SKM-1 (cell line): ENCODE measurements around the gene FXYD6.

Source experiments
- DNase-seq: peaks from one replicate; lab custom pipeline; 2025; ENCODE audit not compliant: unreplicated experiment; lab: John Stamatoyannopoulos, UW

FXYD6 gene

DNA sequence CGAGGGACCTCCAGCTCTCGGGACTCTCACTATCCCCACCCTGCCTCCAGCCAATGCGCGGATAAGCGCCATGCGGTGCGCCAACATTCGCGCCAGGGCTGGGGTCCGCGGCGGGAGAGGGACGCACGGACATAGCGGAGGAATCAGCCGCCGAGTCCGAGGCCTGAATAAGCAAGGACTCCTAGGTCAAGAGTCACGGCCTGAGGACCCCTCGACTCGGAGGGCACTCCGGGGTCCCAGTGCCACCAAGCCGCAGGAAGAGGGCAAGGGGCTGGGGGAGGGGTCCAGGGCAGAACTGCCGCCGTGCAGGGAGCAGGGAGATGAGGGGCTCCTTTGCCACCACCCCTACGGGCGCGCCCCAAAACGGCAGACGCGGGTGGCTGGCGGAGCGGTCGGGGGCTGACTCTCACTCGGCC lies 80.0 kb downstream of the FXYD6 start:
- DNase-seq = no peak

DNA sequence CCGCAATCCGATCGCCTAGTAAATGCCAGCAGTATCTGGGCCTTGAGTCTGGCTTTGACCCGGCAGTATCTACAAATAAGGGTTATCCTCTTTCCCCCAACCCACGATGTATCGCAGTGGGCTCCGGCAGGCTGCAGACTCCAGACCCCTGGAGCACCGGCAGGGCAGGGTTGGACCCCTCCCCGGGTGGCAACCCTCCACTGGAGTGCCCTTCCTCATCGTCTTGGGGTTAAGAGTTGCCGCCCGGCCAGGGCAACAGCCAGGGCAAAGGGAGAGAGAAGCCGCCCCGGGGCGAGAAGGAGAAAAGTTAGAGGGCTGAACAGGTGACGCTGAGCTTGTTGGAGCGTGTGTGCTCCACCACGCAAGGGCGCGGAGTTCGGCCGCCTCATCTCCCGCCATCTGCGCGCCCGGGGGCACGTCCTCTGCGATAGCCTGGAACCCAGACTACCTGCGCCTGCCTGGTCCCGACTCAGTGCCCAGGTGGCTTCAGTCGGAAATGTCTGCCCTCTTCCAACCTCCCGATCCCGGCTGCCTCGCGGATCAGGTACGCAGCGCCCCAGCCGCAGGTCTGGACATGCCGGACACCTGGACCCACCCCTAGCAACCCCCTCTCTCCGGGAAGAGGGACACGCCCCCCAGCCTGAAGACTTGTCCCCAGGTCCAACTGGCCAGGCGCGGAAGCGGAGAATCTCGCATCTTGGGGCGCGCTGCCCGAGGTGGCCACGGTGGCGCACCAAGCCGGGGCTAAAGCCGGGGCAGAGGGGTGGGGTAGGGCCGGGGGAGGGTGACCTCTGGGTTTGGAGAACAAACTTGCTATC lies 80.6 kb downstream of the FXYD6 start:
- no peak for DNase-seq

DNA sequence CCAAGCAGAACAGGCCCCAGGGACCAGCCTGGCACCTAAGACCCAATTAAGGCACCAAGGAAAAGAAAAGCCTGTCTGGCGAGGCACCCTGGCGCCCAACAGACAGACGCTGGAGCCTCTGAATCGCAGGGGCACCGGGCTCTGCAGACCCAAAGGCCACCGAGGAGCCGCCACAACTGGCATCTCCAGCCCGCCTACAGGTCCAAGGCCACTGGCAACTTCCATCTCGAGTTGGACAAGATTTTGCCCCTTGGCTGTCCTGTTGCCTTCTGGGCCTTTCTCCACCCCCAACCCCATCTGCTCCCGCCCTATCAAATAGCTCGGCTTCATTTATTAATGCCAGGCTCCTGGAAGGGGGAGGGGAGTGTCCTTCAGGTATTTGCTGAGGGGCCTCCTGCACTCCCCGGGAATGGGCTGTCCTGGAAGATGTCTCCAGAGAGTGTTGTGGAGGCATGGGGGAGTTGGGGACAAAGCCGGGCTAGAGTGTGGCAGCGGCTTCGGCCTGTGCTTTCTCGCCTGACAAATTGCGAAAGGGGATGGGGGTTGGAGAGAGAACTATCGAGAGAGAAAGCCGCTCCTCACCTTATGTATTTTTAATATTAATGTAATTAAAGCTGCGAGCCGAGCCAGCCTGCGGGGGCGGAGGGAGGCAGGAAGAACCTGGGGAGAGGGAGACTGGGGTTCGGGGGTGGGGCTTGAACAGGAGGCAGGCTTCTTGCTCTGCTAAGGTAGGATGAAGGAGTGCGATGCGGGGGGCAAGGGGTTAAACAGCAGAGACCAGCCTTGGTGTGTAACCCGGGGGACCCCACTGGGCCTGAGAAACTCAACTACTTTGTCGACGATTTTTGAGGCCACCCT lies 81.5 kb downstream of the FXYD6 start:
- DNase-seq = no peak

DNA sequence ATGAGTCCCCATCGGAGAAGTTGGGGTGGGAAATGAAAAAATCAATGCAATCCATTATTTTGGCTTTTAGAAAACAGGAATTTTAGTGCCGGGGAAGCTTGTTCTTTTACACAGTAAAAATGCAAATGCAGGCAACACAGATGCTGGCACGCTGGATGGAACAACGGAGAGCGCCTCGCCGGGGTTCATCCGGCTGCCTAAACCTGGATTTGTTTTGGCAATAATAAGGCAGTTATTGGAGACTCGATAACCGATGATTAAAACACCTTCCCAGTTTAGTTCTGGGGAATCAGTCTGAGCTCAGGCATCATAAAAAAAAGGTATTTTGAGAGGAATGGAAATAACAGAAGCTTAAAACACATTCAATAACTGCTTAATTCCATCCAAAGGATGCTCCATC lies 82.3 kb downstream of the FXYD6 start:
- no peak for DNase-seq

DNA sequence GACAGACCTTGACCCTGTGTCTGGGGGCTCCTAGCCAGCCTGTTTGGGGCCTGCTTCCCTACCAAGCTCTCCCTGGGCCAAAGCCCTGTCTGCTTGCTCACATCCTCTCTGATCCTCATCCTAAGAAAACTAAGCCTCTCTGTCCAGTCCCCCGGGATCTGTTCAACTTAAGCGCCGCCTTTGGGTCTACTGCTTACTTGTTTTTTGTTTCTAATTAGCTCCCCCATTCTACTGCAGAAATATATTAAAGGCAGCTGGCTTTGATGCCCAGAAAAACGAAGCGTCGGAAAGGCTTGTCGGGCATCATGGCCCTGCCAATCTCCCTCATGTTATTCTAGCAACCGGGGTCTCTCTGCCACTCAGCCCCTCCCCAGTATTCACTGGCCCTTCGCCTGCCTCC lies 82.9 kb downstream of the FXYD6 start:
- DNase-seq = no peak

DNA sequence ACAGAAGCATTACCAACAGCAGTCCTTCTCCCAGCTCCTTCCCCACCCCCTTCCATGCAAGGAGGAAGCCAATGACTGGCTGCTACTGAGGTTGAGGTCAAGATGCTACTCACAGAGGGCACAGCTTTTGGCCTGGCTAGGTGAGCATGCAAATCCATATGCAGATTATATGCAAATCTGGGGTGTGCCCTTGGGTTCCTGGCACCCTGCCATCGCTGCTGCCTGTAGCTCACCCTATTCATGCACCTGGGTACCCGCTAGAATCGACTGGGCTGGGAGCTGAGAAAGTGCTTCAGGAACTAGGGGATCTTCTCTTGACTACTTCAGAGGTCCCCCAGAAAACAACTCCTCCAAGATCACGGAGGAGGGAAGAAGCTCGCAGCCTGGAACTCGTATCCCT lies 83.5 kb downstream of the FXYD6 start:
- no peak for DNase-seq

DNA sequence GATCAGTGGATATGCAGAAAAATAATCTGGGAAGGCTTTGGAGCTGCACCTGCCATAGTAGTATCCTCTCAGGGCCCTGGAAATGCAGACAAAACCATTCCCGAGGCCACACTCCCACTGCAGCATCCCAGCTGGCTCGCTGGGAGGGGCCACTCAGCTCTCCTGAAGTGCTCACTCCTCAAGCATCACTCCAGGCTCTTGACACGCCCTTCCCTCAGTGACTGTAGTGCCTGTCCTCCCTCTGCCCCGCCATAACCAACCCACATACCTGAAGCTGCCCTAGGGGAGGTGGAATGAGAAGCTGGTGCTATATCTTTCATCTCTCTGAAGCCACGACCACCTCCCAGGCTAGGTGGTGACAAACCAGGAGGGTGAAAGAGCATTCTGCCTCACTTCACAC lies 84.2 kb downstream of the FXYD6 start:
- DNase-seq = no peak

DNA sequence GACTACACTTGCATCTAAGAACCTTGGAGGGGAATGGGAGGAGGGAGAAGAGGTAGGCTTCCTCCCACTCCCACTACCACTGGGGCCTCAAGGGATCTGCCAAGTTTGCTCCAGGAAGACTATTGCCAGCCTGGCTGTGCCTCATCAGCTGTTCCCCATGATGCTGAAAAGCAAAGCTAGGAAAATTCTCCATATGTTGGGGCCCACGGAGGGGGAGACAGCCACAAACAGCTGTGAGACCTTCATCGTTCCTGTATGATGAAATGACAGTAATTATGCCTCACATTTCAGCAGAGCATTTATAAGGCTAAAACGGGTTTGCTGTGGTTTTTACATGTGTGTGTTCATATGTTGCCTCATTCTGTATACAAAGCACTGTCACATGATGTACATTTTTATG lies 86.2 kb downstream of the FXYD6 start:
- DNase-seq = no peak

DNA sequence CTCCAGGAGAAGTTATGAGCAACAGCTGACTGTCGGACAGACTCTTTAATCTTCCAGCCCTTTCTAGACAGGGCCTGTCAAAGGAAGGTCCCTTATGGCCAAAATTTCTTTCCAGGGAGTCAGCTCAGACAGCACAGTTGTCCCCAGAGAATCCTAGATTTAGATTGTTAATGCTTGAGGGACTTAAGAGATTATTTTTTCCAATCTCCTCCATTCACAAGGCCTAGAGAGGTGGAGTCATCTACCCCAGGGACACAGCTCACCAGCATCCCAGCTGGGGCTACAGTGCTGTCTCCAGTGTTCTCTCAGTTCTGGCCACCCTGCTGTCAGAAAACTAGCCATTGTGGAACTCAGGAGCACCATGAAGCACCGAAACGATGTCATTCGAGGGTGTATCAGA lies 87.2 kb downstream of the FXYD6 start:
- no peak for DNase-seq
